8988T (cell line): ENCODE data around the gene ADD3.

ENCODE experiments used
- DNase-seq: peaks from one replicate; pipeline ENCODE4 v3.0.0; 2011

ADD3 gene

DNA sequence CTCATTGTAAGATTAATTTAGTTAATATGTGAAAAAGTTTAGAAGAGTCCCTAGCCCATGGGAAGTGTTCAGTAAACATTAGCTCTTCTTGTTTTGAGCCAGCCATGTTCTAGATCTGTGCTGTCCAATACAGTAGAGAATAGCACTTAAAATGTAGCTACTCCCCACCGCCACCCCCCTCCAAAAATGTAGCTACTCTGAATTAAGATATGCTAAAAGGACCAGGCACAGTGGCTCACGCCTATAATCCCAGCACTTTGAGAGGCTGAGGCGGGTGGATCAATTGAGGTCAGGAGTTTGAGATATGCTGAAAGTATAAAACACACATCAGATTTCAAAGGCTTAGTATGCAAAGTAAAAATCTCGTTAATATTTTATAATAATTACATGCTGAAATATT lies 152.3 kb downstream of the ADD3 start:
- DNase-seq: no peak

DNA sequence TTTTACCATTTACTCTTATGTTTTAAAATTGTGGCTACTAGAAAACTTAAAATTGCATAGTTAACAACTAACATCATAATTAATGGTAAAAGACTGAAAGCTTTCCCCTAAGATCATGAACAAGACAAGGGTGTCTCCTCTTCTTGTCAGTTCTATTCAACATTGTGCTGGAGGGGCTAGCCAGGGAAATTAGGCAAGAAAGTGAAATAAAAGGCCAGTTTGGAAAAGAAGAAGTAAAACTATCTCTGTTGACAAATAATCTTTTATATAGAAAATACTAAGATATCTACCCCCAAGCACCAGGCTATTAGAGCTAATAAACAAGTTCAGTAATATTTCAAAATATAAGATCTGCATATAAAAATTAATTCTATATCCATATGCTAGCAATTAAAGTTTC lies 152.7 kb downstream of the ADD3 start:
- DNase-seq: no peak

DNA sequence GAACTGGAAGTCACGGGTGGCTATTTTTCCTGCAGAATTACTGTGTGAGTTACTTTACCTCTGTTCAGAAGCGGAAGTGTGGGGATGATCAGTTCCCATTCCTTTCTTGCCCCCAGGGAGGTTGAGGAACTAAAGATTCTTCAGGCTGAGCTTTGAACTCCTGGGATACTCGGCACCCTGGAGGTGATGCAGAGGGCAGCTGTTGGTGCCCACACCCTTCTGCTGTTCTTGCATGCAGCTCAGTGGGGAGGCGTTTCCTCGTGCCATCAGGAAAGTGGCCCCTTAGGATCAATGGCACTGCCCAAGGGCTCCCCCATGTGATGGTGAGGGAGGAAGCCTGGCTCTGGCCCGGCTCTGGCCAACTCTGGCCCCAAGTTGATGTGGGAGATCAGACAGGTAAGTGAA lies 155.0 kb downstream of the ADD3 start:
- no peak for DNase-seq

DNA sequence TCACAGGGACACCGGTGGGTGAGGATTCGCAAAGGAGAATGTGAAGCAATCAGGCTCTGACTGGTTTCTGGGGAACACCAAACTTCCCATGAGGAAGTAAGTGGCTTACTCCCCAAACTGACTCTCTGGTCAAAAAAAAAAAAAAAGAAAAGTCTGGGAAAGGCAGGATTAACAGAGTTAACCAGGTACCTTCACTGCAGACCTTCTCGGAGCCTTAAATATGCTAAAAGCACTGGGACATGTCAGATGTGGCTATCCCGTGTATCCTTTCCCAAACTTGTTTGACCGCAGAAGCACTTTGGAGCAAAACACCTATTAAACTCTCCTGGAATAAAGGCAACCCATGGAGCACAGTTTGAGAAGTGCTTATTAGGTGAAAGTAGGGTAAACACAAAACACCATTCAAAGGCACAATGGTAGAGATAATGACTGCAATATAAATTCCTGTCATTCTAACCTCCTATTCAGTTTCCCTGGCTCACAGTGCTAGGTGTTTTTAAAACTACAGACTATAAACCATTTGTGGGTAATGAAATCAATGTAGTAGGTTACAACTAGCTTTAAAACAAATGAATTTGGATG lies 155.5 kb downstream of the ADD3 start:
- DNase-seq: no peak

DNA sequence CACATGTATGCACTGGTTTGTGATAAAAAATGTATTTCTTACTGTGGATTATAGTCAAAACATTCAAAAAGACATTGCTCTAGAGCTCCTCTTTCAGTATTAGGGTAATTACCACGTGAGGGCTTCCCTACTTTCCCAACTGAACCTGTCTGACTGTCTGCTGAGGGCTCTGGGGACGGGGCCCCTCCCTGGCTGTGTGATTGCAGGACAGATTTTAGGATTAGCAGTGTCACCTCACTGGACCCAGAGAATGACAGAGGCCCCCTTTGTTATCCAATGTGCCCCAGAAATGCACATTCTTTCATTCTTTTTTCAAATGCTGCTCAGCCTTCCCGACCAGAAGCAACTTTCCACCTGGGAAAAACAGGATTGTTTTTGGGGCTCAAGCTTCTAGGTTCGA lies 156.1 kb downstream of the ADD3 start:
- no peak for DNase-seq

GRCh38 chr10:110165239-110165638 lies 157.5 kb downstream of the ADD3 start:
- no peak for DNase-seq

GRCh38 chr10:110167149-110167548 lies 159.4 kb downstream of the ADD3 start:
- DNase-seq: no peak

DNA sequence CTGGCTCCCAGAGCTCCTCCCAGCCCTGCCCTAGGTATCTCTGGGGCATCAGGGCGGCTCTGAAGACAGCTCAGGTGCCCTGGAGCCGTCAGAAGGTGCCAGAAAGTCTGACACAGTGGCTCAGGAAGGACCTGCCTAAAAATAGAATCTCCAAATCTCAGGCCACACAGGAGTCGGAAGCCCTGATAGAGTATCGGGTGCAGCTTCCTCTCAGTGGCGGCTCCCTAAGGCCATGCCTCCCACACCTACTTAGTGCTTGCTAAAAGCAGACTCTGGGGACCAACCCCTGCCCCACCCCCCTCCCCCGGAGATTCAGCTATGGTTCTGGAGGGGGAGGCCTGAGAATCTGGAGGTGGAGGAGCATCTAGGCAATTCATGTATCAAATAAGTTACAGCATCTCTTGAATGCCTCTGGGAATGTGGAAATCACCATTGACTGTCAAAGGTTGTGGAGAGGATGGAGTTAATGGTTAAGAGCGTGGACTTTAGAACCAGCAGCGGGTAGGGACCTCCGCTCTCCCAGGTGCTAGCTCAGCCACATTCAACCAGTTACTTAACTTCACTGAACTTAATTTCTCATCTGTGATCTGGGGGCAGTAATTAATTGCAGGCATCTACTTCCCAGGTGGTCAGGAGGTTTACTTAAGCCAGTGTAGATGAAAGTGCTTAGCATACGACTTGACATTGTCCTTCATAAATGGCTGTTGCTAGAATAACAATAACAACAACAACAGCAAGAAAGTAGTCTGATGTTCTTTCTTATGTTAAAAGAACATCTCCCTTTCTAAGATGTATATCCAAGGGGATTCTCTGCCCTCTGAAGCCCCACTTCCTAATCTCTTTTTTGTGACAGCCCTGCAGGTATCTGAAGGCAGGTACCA lies 161.1 kb downstream of the ADD3 start:
- DNase-seq: no peak

GRCh38 chr10:110169586-110169985 lies 161.8 kb downstream of the ADD3 start:
- no peak for DNase-seq

DNA sequence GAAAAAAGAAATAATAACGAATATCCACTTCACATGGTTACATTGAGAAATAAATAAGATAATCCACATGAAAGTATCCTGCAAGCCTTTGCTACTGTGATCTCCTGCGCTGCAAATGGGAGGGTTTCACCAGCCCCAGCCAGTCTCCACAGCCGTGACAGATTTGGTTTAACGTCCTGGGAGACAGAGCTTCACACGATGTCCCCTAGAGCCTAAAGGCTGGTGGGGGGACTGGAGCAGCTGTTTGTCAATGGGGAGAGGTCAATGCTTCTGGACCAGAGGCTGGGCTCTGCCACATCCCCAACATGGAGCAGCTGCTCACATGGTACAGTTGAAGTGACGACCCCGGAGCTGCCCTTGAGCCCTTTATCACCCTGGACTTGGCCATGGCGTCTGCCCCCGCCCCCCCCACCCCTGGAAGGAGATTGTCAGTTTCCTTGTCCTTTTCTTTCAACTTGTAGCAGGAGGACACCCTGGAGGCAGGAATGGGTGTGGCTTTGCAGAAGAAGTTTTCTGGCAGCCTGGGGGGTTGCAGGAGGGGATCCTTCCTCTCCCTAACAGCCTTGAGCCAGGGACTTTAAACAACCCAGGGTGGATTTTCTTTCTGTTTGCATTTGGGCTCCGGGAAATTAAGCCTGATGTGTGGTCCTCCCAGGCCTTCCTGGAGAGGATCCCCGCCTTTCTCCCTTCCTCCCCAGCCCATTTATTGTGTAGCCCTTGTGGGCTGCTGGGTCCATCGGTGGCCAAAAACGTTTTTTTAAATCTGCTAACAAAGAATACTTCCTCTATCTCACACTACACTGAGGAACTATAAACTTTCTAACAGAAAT lies 162.6 kb downstream of the ADD3 start:
- DNase-seq: no peak

- DNase-seq: no peak
Measured at GRCh38 chr10:110171032-110171431, 163.2 kb downstream of the ADD3 start.

DNA sequence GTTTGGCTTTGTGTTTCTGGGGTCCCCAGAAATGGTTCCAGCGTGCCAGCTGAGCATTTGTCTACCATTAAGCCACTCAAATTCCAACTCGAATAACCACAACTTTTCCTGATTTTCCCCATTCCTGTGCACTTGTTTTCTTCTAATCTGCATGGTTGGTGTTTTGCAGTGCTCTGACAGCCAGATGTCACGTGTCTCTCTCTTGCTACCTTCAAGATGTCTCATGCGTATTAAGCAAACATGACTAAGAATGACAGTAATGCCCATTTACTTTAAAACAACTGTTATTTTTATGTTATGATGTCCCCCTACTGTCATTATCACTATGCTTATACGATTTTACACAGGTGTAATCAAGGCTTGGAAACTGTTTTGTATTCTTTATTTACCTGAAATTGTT lies 164.4 kb downstream of the ADD3 start:
- DNase-seq: no peak

DNA sequence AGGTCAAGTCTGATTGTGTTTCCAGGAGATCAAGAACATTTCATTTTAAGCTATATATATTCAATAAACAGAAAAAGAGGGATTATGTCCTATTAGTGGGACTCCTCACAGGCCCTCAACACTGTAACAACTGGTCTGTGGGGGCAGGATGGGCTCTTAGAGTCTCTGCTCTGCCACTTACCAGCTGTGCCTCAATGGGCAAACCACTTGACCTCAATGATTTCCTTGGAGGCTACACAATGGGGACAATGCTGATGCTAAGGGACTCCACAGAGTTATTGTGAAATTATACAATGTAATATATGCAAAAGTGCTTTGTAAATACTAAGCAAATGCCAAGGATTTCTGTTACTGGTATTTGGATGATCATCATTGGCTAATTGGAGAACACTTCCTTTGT lies 166.4 kb downstream of the ADD3 start:
- DNase-seq: no peak

- DNase-seq: no peak
Measured at GRCh38 chr10:110174816-110175215, 167.0 kb downstream of the ADD3 start.

- no peak for DNase-seq
Measured at GRCh38 chr10:110175406-110175805, 167.6 kb downstream of the ADD3 start.

DNA sequence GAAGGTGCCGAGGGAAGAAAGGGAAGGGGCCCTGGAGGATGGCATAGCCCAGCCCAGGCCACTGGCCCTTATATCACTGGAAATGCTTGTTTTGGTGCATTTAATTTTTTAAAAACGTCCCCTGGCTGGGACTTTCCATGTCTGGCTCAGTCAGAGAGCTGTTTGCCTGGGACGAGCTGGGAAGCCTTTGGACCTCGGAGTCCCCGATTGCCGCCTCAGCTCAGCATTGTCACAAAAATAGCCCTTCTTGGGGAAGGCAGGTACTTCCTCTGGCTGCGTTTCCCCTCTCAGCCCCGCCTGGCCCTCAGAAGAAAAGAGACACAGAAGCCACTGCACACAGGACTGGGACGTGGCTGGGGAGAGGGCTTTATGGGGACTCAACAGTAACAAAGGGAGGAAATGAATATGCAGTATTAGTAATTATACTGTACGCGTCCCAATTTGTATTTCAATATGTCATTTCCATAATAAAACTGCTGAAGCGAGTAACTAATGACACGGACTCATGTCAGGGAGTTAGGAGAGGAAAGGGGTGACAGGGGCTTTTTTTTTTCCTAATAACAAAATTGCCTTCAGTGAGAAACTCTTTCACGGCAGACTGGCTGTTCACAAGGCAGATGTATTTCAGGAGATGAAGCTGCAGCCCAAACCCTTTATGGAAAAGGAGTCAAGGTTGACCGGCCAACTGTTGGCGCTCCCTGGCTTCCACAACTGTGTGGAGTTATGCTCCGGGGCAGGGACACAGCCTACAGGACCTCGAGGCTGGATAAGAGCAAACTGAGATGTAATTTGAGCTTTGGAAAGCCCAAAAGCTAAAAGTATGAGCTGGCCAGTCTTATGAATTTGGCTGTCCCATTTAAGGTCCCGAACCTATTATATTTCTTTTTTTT lies 168.6 kb downstream of the ADD3 start:
- DNase-seq: no peak

- DNase-seq: no peak
Measured at GRCh38 chr10:110179220-110179619, 171.4 kb downstream of the ADD3 start.

DNA sequence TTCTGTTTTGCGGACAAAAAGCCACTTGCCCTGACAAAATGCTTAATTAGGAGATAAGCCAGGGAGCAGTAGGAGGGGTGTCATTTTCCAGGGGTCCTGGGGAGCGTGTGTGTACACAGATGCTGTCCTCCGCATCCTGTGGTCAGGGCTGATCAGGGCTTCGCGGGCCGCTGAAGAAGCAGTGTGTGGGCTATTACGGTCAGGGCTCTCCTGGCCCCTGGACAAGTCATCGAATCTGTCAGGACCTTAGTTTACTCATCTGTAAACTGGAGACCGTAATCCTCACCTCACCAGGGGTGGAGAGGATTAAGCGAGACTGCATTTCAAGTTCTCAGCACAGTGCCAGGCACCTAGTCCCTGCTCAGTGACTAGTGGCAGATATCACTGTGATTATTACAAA lies 173.7 kb downstream of the ADD3 start:
- DNase-seq: no peak

GRCh38 chr10:110181911-110182310 lies 174.1 kb downstream of the ADD3 start:
- no peak for DNase-seq

DNA sequence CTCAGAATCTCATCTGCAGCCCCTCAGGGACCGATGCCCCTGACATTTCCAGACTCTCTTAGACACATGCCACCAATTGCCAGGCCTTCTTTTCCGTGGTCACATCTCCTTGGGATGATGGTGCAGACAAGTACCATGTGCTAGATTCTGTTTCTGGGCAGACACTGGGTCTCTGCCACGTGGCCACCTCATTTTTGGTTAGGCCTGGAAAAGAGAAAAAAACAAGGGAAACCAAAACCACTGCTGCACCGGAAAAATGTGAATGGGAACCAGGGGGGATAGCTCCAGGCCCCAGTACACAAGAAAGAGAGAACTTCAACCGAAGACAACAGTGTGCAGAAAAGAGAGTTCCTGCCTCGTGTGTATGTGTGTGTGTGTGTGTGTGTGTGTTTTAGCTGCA lies 176.6 kb downstream of the ADD3 start:
- DNase-seq: no peak
